ENCODE data around the gene F12. TPM values are rescaled to one million over a fixed set of nuclear protein-coding genes. Genes with fewer than 3 reads are reported as not detected.

The F12 gene
- total RNA-seq, 1 experiment from 2014 or later, result not detected

DNA sequence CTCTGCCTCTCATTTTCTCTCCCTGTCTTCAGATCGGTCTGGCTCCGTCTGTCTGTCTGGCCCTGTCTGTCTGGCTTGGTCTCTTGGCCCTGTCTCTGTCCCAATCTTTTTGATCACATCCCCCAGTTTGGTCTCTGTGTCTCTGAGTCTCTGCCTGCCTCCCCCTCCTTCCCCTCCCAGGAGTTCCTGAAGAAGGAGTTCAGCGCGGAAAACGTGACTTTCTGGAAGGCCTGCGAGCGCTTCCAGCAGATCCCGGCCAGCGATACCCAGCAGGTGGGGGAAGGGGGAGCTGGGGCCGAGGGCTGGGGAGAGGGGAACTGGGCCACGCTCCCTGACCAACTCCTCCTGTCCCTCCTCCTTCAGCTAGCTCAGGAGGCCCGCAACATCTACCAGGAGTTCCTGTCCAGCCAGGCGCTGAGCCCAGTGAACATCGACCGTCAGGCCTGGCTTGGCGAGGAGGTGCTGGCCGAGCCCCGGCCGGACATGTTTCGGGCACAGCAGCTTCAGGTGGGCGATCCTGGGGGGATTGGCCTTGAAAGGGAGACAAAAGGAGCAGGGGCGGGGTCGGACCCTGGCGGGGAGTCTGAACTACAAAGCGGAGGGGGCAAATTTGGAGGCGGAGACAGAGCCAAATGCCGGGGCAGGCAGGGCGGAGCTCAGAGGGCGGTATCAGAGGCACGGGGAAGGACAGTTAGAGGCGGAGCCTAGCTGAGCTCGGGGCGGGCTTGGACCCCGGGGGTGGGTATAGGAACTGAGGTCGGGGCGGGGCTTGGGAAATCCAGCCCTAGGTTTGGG is 42.6 kb downstream of the F12 start:
- H3K27me3 ChIP-seq (replicated peaks; ENCODE audit: insufficient read depth, low read depth, low read length, poor library complexity), result no peaks in the 10 kb centered on the region
- DNase-seq (ENCODE audit: low spot score), result peak; percentile 81
- H3K4me1 ChIP-seq (ENCODE audit: insufficient read depth, low read length, poor library complexity, severe bottlenecking), result peaks cover 20% of the 10 kb centered on the region
- CTCF ChIA-PET, result interaction anchor here (0.6 kb wide), 1 partner anchor 57 kb away, joined by 5 read pairs; no protein-coding TSS in a partner anchor
- intact Hi-C loops (cut with micrococcal nuclease; ENCODE audit: unreplicated experiment), result no loop called here
- POLR2A ChIA-PET (ENCODE audit: low non-redundant PET), result no interaction called here
- H3K9me3 ChIP-seq (ENCODE audit: low read depth, low read length, poor library complexity, severe bottlenecking), result no peaks in the 10 kb centered on the region
- no peak for TF ChIP-seq EZH2 (IDR thresholded peaks at IDR 0.05; ENCODE audit: borderline replicate concordance, low read depth, low read length, poor library complexity, severe bottlenecking)
- TF ChIP-seq, protein P1, sequence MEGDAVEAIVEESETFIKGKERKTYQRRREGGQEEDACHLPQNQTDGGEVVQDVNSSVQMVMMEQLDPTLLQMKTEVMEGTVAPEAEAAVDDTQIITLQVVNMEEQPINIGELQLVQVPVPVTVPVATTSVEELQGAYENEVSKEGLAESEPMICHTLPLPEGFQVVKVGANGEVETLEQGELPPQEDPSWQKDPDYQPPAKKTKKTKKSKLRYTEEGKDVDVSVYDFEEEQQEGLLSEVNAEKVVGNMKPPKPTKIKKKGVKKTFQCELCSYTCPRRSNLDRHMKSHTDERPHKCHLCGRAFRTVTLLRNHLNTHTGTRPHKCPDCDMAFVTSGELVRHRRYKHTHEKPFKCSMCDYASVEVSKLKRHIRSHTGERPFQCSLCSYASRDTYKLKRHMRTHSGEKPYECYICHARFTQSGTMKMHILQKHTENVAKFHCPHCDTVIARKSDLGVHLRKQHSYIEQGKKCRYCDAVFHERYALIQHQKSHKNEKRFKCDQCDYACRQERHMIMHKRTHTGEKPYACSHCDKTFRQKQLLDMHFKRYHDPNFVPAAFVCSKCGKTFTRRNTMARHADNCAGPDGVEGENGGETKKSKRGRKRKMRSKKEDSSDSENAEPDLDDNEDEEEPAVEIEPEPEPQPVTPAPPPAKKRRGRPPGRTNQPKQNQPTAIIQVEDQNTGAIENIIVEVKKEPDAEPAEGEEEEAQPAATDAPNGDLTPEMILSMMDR (conservative IDR thresholded peaks at IDR 0.05; ENCODE audit: low read depth, low read length), result no peak
- no peaks in the 10 kb centered on the region for H3K36me3 ChIP-seq (ENCODE audit: insufficient read depth, low read length, poor library complexity, severe bottlenecking)
- no peak overlapping the region for H3K27ac ChIP-seq (ENCODE audit: low read depth, low read length, poor library complexity, severe bottlenecking)
- BruUV-seq (replicated peaks), result no TSS peak
- peak overlapping the region; percentile 28 for H3K4me3 ChIP-seq (ENCODE audit: low read depth, low read length, poor library complexity, severe bottlenecking)

DNA sequence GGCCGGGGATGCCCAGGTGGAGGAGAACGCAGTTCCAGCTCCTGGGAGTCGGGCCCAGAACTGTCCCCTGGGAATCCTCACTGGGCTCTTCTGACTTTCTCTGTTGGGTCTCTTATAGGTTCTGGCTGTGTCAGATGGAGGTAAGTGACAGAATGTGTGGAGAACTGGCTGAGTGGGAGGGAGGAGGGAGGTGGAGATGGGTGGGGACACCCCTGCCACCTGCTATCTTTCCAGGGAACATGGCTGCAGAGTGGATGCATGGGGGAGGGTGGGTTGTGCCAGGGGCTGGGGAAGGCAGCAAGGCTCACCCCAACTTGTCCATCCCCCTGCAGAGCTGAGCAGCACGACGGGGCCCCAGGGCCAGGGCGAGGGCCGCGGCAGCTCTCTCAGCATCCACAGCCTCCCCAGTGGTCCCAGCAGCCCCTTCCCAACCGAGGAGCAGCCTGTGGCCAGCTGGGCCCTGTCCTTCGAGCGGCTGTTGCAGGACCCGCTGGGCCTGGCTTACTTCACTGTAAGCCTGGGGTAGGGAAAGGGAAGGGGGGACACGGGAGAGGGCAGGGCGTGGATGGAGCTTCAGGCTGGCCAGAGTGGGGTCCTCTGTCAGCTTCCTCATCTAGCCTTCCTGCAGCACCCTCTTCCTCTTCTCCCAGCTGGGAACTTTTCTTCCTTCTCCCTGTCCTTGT is 43.4 kb downstream of the F12 start:
- TF ChIP-seq, protein P1 (conservative IDR thresholded peaks at IDR 0.05; ENCODE audit: low read depth, low read length), result no peak
- no peak for TF ChIP-seq EZH2 (IDR thresholded peaks at IDR 0.05; ENCODE audit: borderline replicate concordance, low read depth, low read length, poor library complexity, severe bottlenecking)
- no TSS peak for BruUV-seq (replicated peaks)
- intact Hi-C loops (cut with micrococcal nuclease; ENCODE audit: unreplicated experiment), result no loop called here
- Histone ChIP-seq H3K4me1 (ENCODE audit: insufficient read depth, low read length, poor library complexity, severe bottlenecking) (peaks cover 20% of the 10 kb centered on the region), H3K9me3 (ENCODE audit: low read depth, low read length, poor library complexity, severe bottlenecking) (no peaks in the 10 kb centered on the region), H3K27me3 (replicated peaks; ENCODE audit: insufficient read depth, low read depth, low read length, poor library complexity) (no peaks in the 10 kb centered on the region), H3K36me3 (ENCODE audit: insufficient read depth, low read length, poor library complexity, severe bottlenecking) (no peaks in the 10 kb centered on the region), H3K27ac (ENCODE audit: low read depth, low read length, poor library complexity, severe bottlenecking) (no peak overlapping the region), H3K4me3 (ENCODE audit: low read depth, low read length, poor library complexity, severe bottlenecking) (no peak overlapping the region)
- DNase-seq (ENCODE audit: low spot score), result no peak
- POLR2A ChIA-PET (ENCODE audit: low non-redundant PET), result no interaction called here
- CTCF ChIA-PET, result no interaction called here

DNA sequence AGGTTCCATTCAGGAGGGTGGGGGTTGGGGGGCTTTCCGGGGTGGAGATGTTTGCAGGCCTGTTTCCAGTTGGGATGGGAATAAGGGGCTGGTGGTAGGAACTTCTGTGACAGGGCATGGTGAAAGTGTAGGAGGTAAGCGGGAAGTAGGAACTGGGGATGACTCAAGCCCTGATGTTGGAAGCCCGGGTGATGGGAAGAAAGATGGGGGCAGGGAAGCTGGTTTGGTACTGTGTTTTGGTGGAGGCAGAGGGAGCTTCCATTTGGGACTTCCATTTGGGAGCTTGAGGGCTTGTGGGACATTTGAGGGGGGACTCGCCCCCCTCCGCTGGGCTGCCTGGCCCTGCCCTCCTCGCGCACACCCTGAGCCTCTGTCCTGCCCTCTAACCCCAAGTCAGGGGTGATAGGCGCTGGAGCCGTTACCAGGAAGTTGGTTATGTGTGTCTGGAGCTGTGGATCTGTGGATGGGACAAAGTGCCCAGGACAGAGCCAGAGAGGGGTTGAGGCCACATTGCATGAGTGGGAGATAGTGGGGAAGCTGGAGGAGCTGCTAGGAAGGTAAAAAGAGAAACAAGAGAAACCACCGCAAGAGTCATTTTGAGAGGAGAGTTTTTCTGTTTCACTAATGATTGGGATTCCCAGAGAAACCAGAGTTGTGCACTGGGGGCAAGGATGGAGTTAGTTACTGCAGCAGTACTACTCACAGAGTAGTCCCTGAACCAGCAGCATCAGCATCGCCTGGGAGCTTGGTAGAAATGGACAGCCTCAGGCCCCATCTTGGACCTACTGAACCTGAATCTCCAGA is 45.0 kb downstream of the F12 start:
- ChIA-PET POLR2A (ENCODE audit: low non-redundant PET) (no interaction called here), CTCF (interaction anchor here (0.6 kb wide), 2 partner anchors 8 to 62 kb away, joined by 3 to 4 read pairs; no protein-coding TSS in a partner anchor)
- no peak for TF ChIP-seq EZH2 (IDR thresholded peaks at IDR 0.05; ENCODE audit: borderline replicate concordance, low read depth, low read length, poor library complexity, severe bottlenecking)
- TF ChIP-seq, protein P1 (conservative IDR thresholded peaks at IDR 0.05; ENCODE audit: low read depth, low read length), result no peak
- Histone ChIP-seq H3K36me3 (ENCODE audit: insufficient read depth, low read length, poor library complexity, severe bottlenecking) (no peaks in the 10 kb centered on the region), H3K27me3 (replicated peaks; ENCODE audit: insufficient read depth, low read depth, low read length, poor library complexity) (no peaks in the 10 kb centered on the region), H3K4me1 (ENCODE audit: insufficient read depth, low read length, poor library complexity, severe bottlenecking) (peaks cover 20% of the 10 kb centered on the region), H3K27ac (ENCODE audit: low read depth, low read length, poor library complexity, severe bottlenecking) (no peak overlapping the region), H3K9me3 (ENCODE audit: low read depth, low read length, poor library complexity, severe bottlenecking) (no peaks in the 10 kb centered on the region), H3K4me3 (ENCODE audit: low read depth, low read length, poor library complexity, severe bottlenecking) (no peak overlapping the region)
- DNase-seq (ENCODE audit: low spot score), result no peak
- intact Hi-C loops (cut with micrococcal nuclease; ENCODE audit: unreplicated experiment), result no loop called here
- BruUV-seq (replicated peaks), result no TSS peak

Data from A673 (cell line).